IMR-90 (cell line): ENCODE data around the gene DOCK1. TPM values are rescaled to one million over a fixed set of nuclear protein-coding genes. Genes with fewer than 3 reads are reported as not detected.

Experiments used
- ATAC-seq: fragments of 200-7000 bp; cut with Tn5 transposase; 2 replicates; pipeline ENCODE4 v1.9.1; 2020; ENCODE audit warnings: low read depth, mild to moderate bottlenecking, moderate library complexity
- BruUV-seq: library from RNA; stranded (reverse); fragments of 400-500 nt; replicated peaks from 2 replicates; lab custom pipeline; 2021; lab: Mats Ljungman, UMichigan
- CTCF ChIA-PET: fragments of 300-600 bp; formaldehyde crosslinking; extraction: SDS; loops from one replicate; lab custom pipeline; 2021; ENCODE audit warnings: antibody characterized with exemption; lab: Yijun Ruan, JAX
- POLR2A ChIA-PET: fragments of 300-600 bp; sonication (Branson Sonifier 250); formaldehyde crosslinking; loops from one replicate; lab custom pipeline; 2022; ENCODE audit warnings: antibody characterized with exemption; ENCODE audit not compliant: unreplicated experiment; lab: Charles Lee
- DNase-seq: peaks from one replicate; pipeline ENCODE4 v3.0.0; 2013
- H2AFZ ChIP-seq: replicated peaks from 2 replicates; pipeline ENCODE3; 2013; ENCODE audit warnings: low read length, mild to moderate bottlenecking; ENCODE audit not compliant: poor library complexity
- H2AK5ac ChIP-seq: 2 replicates; pipeline ENCODE4 v1.6.1; 2013; ENCODE audit warnings: low read depth, low read length, inconsistent platforms
- H2AK9ac ChIP-seq: replicated peaks from 2 replicates; pipeline ENCODE3; 2013; ENCODE audit warnings: mild to moderate bottlenecking, low read depth, low read length, moderate library complexity; ENCODE audit not compliant: poor library complexity
- H2BK120ac ChIP-seq: 2 replicates; pipeline ENCODE4 v1.6.1; 2013; ENCODE audit warnings: low read depth, low read length, inconsistent platforms
- H2BK15ac ChIP-seq: 3 replicates; pipeline ENCODE4 v1.6.1; 2013; ENCODE audit warnings: low read depth, low read length, inconsistent platforms
- H2BK20ac ChIP-seq: 2 replicates; pipeline ENCODE4 v1.6.1; 2013; ENCODE audit warnings: low read depth, mild to moderate bottlenecking, inconsistent platforms, low read length, moderate library complexity
- H2BK5ac ChIP-seq: 2 replicates; pipeline ENCODE4 v1.6.1; 2013; ENCODE audit warnings: mild to moderate bottlenecking, low read depth, low read length, inconsistent platforms; ENCODE audit not compliant: poor library complexity, severe bottlenecking
- H3K14ac ChIP-seq: replicated peaks from 2 replicates; pipeline ENCODE4 v1.6.1; 2013; ENCODE audit warnings: low read depth, low read length, inconsistent platforms
- H3K18ac ChIP-seq: 2 replicates; pipeline ENCODE4 v1.6.1; 2013; ENCODE audit warnings: low read depth, low read length, control low read depth
- H3K23ac ChIP-seq: 2 replicates; pipeline ENCODE4 v1.6.1; 2013; ENCODE audit warnings: low read depth, low read length, inconsistent platforms
- H3K27ac ChIP-seq: 2 replicates; pipeline ENCODE4 v1.5.1; 2013; ENCODE audit warnings: mild to moderate bottlenecking, control low read depth, low read length; ENCODE audit not compliant: insufficient read depth
- H3K27me3 ChIP-seq: 2 replicates; pipeline ENCODE4 v1.6.1; 2013; ENCODE audit warnings: low read length; ENCODE audit not compliant: control insufficient read depth, insufficient read depth
- H3K36me3 ChIP-seq: 2 replicates; pipeline ENCODE4 v1.6.1; 2013; ENCODE audit warnings: low read length, mixed read lengths; ENCODE audit not compliant: control insufficient read depth, insufficient read depth
- H3K4ac ChIP-seq: 2 replicates; pipeline ENCODE4 v1.6.1; 2013; ENCODE audit warnings: low read depth, low read length, inconsistent platforms
- H3K4me1 ChIP-seq: 2 replicates; pipeline ENCODE4 v1.6.1; 2013; ENCODE audit warnings: low read length, mixed read lengths; ENCODE audit not compliant: control insufficient read depth, insufficient read depth
- H3K4me2 ChIP-seq: 2 replicates; pipeline ENCODE4 v1.6.1; 2013; ENCODE audit warnings: low read depth, mild to moderate bottlenecking, control low read depth, low read length, moderate library complexity
- H3K4me3 ChIP-seq: 2 replicates; pipeline ENCODE4 v1.5.1; 2013; ENCODE audit warnings: low read depth, mild to moderate bottlenecking, control low read depth, low read length, moderate library complexity; ENCODE audit not compliant: insufficient read depth
- H3K56ac ChIP-seq: 2 replicates; pipeline ENCODE4 v1.6.1; 2013; ENCODE audit warnings: low read length, inconsistent platforms; ENCODE audit not compliant: insufficient read depth; ENCODE audit errors: extremely low read depth
- H3K79me1 ChIP-seq, 2 experiments: 2 replicates each; pipeline ENCODE4 v1.6.1; 2013; ENCODE audit warnings: low read length in 2 of 2, inconsistent platforms in 1 of 2, low read depth in 1 of 2
- H3K9ac ChIP-seq: 2 replicates; pipeline ENCODE4 v1.6.1; 2013; ENCODE audit warnings: low read depth, low read length, control low read depth
- H3K9me1 ChIP-seq: 2 replicates; pipeline ENCODE4 v1.6.1; 2013; ENCODE audit warnings: low read length, inconsistent platforms; ENCODE audit not compliant: insufficient read depth
- H3K9me3 ChIP-seq: 2 replicates; pipeline ENCODE4 v1.6.1; 2013; ENCODE audit warnings: low read length; ENCODE audit not compliant: control insufficient read depth, insufficient read depth
- H4K20me1 ChIP-seq: 2 replicates; pipeline ENCODE4 v1.6.1; 2013; ENCODE audit warnings: low read length, inconsistent platforms; ENCODE audit not compliant: insufficient read depth
- H4K5ac ChIP-seq: 2 replicates; pipeline ENCODE4 v1.6.1; 2013; ENCODE audit warnings: mild to moderate bottlenecking, low read depth, low read length, control low read depth
- H4K8ac ChIP-seq, 2 experiments: 2 replicates each; pipeline ENCODE4 v1.6.1; 2013; ENCODE audit warnings: low read depth in 2 of 2, low read length in 2 of 2, control low read depth in 1 of 2, inconsistent platforms in 1 of 2
- H4K91ac ChIP-seq: 2 replicates; pipeline ENCODE4 v1.6.1; 2013; ENCODE audit warnings: low read depth, low read length, inconsistent platforms; ENCODE audit not compliant: insufficient read depth
- BHLHE40 ChIP-seq: fragments of 150-350 bp; IDR thresholded peaks from 2 replicates; pipeline ENCODE4 v1.6.1; 2016; ENCODE audit warnings: mild to moderate bottlenecking, low read depth, low read length
- CEBPB ChIP-seq: IDR thresholded peaks from 2 replicates; pipeline ENCODE4 v1.6.1; 2012; ENCODE audit warnings: low read depth, low read length, improper control_type of control experiment
- CHD1 ChIP-seq: IDR thresholded peaks from 2 replicates; pipeline ENCODE4 v1.6.1; 2012; ENCODE audit warnings: low read depth, low read length, improper control_type of control experiment
- CTCF ChIP-seq: conservative IDR thresholded peaks from 2 replicates; pipeline ENCODE4 v1.5.1; 2012; ENCODE audit warnings: mild to moderate bottlenecking, low read depth, low read length, improper control_type of control experiment
- ELK1 ChIP-seq: fragments of 150-350 bp; IDR thresholded peaks from 2 replicates; pipeline ENCODE4 v1.6.1; 2016; ENCODE audit warnings: low read depth, mild to moderate bottlenecking, low read length, moderate library complexity, borderline replicate concordance
- FOS ChIP-seq: fragments of 150-350 bp; IDR thresholded peaks from 2 replicates; pipeline ENCODE4 v1.6.1; 2016; ENCODE audit warnings: low read depth, low read length
- MAFK ChIP-seq: IDR thresholded peaks from 2 replicates; pipeline ENCODE4 v1.6.1; 2012; ENCODE audit warnings: low read depth, low read length, improper control_type of control experiment
- MAZ ChIP-seq: IDR thresholded peaks from 2 replicates; pipeline ENCODE4 v1.6.1; 2012; ENCODE audit warnings: low read depth, mild to moderate bottlenecking, low read length, improper control_type of control experiment, moderate library complexity, borderline replicate concordance
- MXI1 ChIP-seq: IDR thresholded peaks from 2 replicates; pipeline ENCODE4 v1.6.1; 2012; ENCODE audit warnings: low read depth, mild to moderate bottlenecking, low read length, moderate library complexity, borderline replicate concordance
- NFE2L2 ChIP-seq: fragments of 150-350 bp; IDR thresholded peaks from 2 replicates; pipeline ENCODE4 v1.6.1; 2016; ENCODE audit warnings: low read depth, mild to moderate bottlenecking, low read length
- POLR2A ChIP-seq: IDR thresholded peaks from 2 replicates; pipeline ENCODE4 v1.6.1; 2012; ENCODE audit warnings: mild to moderate bottlenecking, low read depth, low read length
- RAD21 ChIP-seq: IDR thresholded peaks from 2 replicates; pipeline ENCODE4 v1.6.1; 2012; ENCODE audit warnings: low read length, improper control_type of control experiment
- RCOR1 ChIP-seq: IDR thresholded peaks from 2 replicates; pipeline ENCODE4 v1.6.1; 2012; ENCODE audit warnings: mild to moderate bottlenecking, low read length, improper control_type of control experiment; ENCODE audit not compliant: insufficient replicate concordance
- RFX5 ChIP-seq: IDR thresholded peaks from 2 replicates; pipeline ENCODE4 v1.8.0; 2012; ENCODE audit warnings: low read depth, mild to moderate bottlenecking, low read length, moderate library complexity
- SMC3 ChIP-seq: fragments of 150-350 bp; IDR thresholded peaks from 2 replicates; pipeline ENCODE4 v1.6.1; 2016; ENCODE audit warnings: low read depth, mild to moderate bottlenecking, antibody characterized with exemption, low read length, moderate library complexity
- USF2 ChIP-seq: fragments of 150-350 bp; IDR thresholded peaks from 2 replicates; pipeline ENCODE4 v1.6.1; 2017; ENCODE audit warnings: mild to moderate bottlenecking, antibody characterized with exemption, low read length, low read depth
- WGBS, 2 experiments: methylation state at CpG; one replicate each; pipeline versions ENCODE4 v1.1.5 to v1.1.7; 2013; ENCODE audit warnings: missing lambda C conversion rate in 2 of 2; ENCODE audit not compliant: insufficient read length in 1 of 2; ENCODE audit errors: extremely low coverage in 2 of 2; 5-methylcytosine and 5-hydroxymethylcytosine counted together
- dilution Hi-C: fragments of 300-500 bp; cut with HindIII; formaldehyde crosslinking; loops from one replicate; pipeline ENCODE4 v1.14.3; 2018; ENCODE audit warnings: low sequenced_read_pairs; ENCODE audit not compliant: unreplicated experiment
- in situ Hi-C: fragments of 300-500 bp; cut with MboI; formaldehyde crosslinking; loops from 3 replicates; pipeline ENCODE4 v1.14.3; 2019; ENCODE audit warnings: low sequenced_read_pairs, inconsistent platforms, mixed read lengths
- intact Hi-C: fragments of 100-400 bp; cut with micrococcal nuclease; formaldehyde crosslinking; loops from 2 replicates; pipeline ENCODE4 v1.10.0; 2022
- polyA plus RNA-seq, 3 experiments: library from polyadenylated mRNA; depleted of rRNA; stranded (reverse); fragments of >200 nt; gene quantifications; 2 replicates each; pipeline ENCODE4 v1.2.3, GENCODE V29; 2012; ENCODE audit warnings: low replicate concordance in 1 of 3
- total RNA-seq: library from RNA; depleted of rRNA; stranded (reverse); fragments of >200 nt; gene quantifications from 2 replicates; pipeline ENCODE4 v1.2.3, GENCODE V29; 2012

The DOCK1 gene
- total and polyA plus RNA-seq, 2 of the 4 experiments (the other 2 are of a cell fraction), result 28.2 to 71.0 TPM

- H3K9ac ChIP-seq, result no peak overlapping the region
- no peak overlapping the region for H2AK9ac ChIP-seq
- H2BK20ac ChIP-seq, result no peak overlapping the region
- dilution Hi-C loops, result no loop called here
- TF ChIP-seq CHD1, result no peak
- no peak for TF ChIP-seq ELK1
- TF ChIP-seq RCOR1, result no peak
- TF ChIP-seq FOS, result no peak
- no peak for TF ChIP-seq POLR2A
- no peak for TF ChIP-seq SMC3
- no peak for TF ChIP-seq USF2
- no peak for TF ChIP-seq MXI1
- no peak for TF ChIP-seq MAZ
- no peak for TF ChIP-seq NFE2L2
- TF ChIP-seq BHLHE40, result no peak
- no peak for TF ChIP-seq RAD21
- TF ChIP-seq CTCF, result no peak
- no peak for TF ChIP-seq CEBPB
- TF ChIP-seq RFX5, result no peak
- no peak for TF ChIP-seq MAFK
- no peaks in the 10 kb centered on the region for H3K36me3 ChIP-seq
- no peak overlapping the region for H3K56ac ChIP-seq
- no peak overlapping the region for H2BK5ac ChIP-seq
- H4K91ac ChIP-seq, result no peak overlapping the region
- no peak overlapping the region for H4K5ac ChIP-seq
- no peaks in the 10 kb centered on the region for H3K9me1 ChIP-seq
- no peak overlapping the region for H3K27ac ChIP-seq
- no peak overlapping the region for H3K23ac ChIP-seq
- ChIA-PET CTCF (interaction anchor here (0.6 kb wide), 1 partner anchor 38 kb away, joined by 3 read pairs; no protein-coding TSS in a partner anchor), POLR2A (no interaction called here)
- H2BK15ac ChIP-seq, result no peak overlapping the region
- H3K4me2 ChIP-seq, result no peak overlapping the region
- no peaks in the 10 kb centered on the region for H3K79me1 ChIP-seq
- in situ Hi-C loops, result no loop called here
- H3K9me3 ChIP-seq, result no peaks in the 10 kb centered on the region; the same call in 1 of the 2 replicates
- H3K27me3 ChIP-seq, result no peaks in the 10 kb centered on the region; the same call in 1 of the 2 replicates
- H3K4ac ChIP-seq, result no peak overlapping the region
- no peak overlapping the region for H3K18ac ChIP-seq
- no peak overlapping the region for H4K8ac ChIP-seq
- no peaks in the 10 kb centered on the region for H3K4me1 ChIP-seq
- DNase-seq (no peak), ATAC-seq (no peak)
- no peak overlapping the region for H3K14ac ChIP-seq
- no peak overlapping the region for H2AK5ac ChIP-seq
- BruUV-seq, result no TSS peak
- H2BK120ac ChIP-seq, result no peak overlapping the region
- intact Hi-C loops, result loop anchor here (10.0 kb wide), 1 partner anchor 357 kb away; no protein-coding TSS in a partner anchor
- no peak overlapping the region for H3K4me3 ChIP-seq
- no peak overlapping the region for H2AFZ ChIP-seq
- WGBS, 2 experiments, result no CpG with 5 or more reads among the region's 14 CpGs
- H4K20me1 ChIP-seq, result no peaks in the 10 kb centered on the region
Observed at GRCh38 chr10:127498087-127498486, 592.9 kb downstream of the DOCK1 start.
